GM12801 (cell line): ENCODE results near the gene S1PR3.

Experiments
- CTCF ChIP-seq: IDR thresholded peaks from one replicate; pipeline ENCODE4 v1.5.1; 2011; ENCODE audit warnings: control low read depth; ENCODE audit not compliant: insufficient read length; ENCODE audit errors: extremely low read depth

S1PR3 gene

GRCh38 chr9:89042984-89043383, 51.7 kb downstream of the S1PR3 start:
- TF ChIP-seq CTCF: no peak

- no peak for TF ChIP-seq CTCF
Observed at GRCh38 chr9:89044104-89044503, 52.8 kb downstream of the S1PR3 start.

GRCh38 chr9:89044881-89045280, 53.6 kb downstream of the S1PR3 start:
- no peak for TF ChIP-seq CTCF

- TF ChIP-seq CTCF: no peak
Observed at GRCh38 chr9:89046832-89047231, 55.6 kb downstream of the S1PR3 start.

- TF ChIP-seq CTCF: no peak
Observed at GRCh38 chr9:89047667-89048066, 56.4 kb downstream of the S1PR3 start.

GRCh38 chr9:89048616-89049015, 57.3 kb downstream of the S1PR3 start:
- no peak for TF ChIP-seq CTCF

GRCh38 chr9:89049646-89050045, 58.4 kb downstream of the S1PR3 start:
- no peak for TF ChIP-seq CTCF
